Stimulated activated CD4-positive, alpha-beta T cell treated with anti-CD3 and anti-CD28 coated beads, Interleukin-15, amount 100 ng/mL, for 1 hour (primary cell): Measurements from ENCODE around the gene MYO1A.
"Not testable (repeated sequence)": the region's sequence is repeated elsewhere in the genome, so short reads cannot be mapped to it uniquely, and the experiment has no call there.

Source experiments
- DNase-seq, 2 donors: peaks; one replicate each; pipeline ENCODE4 v3.0.0-alpha.2; 2020; ENCODE audit warnings: low read depth in 1 of 2, low spot score in 1 of 2

Gene MYO1A

DNA sequence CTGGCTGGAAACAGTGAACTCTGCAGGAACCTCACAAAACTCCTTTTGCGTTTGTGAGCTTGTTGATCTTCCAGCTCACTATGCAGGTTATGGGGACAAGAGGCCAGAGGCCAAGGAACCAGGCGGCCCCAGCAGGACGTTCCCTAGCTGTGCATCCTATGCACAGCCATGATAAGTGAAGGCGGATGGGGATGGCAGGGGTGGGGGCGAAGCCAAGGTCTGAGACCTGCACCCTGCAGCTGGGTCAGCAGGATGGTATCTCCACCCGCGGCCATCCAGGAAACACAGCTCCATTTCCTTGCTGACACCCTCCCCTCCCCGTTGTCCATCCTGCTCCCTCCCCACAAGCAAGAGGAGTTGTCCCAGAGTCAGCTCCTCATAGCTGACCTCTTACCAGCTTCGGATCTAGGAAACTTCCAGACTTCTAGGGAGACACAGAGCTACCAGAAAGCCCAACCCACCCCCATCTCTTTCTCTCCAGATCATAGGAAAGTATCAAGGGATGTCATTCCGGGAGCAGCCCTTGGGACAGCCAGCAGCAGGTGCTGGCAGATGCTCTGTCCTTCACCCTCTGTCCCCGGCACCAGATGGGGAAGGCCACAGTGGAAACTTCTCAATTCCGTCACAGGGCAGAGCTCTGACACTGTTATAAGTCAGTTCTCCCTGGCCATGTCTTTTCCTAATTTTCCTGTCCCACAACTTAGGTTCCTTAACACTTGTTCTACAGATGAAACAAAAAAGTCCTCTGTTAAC, 53.0 kb downstream of the MYO1A start:
- no peak for DNase-seq

DNA sequence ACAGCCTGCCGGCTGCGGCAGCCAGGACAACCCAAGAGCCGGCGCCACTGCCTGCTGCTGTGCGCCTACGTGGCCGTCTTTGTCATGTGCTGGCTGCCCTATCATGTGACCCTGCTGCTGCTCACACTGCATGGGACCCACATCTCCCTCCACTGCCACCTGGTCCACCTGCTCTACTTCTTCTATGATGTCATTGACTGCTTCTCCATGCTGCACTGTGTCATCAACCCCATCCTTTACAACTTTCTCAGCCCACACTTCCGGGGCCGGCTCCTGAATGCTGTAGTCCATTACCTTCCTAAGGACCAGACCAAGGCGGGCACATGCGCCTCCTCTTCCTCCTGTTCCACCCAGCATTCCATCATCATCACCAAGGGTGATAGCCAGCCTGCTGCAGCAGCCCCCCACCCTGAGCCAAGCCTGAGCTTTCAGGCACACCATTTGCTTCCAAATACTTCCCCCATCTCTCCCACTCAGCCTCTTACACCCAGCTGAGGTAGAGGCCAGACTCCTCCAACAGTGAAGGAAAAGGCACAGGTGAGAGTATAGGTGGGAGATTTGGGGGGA, 53.9 kb downstream of the MYO1A start:
- no peak for DNase-seq

DNA sequence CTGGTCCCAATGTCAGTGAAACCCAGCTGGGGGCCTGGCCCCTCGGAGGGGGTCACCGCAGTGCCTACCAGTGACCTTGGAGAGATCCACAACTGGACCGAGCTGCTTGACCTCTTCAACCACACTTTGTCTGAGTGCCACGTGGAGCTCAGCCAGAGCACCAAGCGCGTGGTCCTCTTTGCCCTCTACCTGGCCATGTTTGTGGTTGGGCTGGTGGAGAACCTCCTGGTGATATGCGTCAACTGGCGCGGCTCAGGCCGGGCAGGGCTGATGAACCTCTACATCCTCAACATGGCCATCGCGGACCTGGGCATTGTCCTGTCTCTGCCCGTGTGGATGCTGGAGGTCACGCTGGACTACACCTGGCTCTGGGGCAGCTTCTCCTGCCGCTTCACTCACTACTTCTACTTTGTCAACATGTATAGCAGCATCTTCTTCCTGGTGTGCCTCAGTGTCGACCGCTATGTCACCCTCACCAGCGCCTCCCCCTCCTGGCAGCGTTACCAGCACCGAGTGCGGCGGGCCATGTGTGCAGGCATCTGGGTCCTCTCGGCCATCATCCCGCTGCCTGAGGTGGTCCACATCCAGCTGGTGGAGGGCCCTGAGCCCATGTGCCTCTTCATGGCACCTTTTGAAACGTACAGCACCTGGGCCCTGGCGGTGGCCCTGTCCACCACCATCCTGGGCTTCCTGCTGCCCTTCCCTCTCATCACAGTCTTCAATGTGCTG, 54.6 kb downstream of the MYO1A start:
- DNase-seq, result no peak

DNA sequence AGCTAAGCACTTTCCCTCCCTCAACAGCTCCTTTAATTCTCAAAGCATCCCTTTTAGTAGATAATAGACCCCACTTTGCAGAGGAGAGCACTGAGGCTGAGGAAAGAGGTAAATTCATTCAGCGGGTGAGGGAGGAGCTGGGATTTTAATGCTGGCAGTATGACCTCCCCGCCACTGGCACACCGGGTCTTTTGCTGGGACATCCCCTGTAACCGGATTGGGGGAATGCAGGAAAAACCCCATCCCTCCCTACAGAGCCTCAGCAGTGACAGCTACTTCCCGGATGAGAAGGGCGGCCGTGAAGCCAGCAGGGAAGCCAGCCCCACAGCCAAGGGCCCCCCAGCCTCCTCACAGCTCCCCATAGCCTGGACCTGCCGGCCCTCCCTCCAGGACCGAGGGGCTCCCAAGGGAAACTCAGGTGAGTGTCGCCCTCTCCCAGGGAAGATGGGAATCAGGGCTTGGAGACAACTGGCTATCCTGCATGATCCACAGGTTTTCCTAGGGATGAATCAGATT, 55.6 kb downstream of the MYO1A start:
- no peak for DNase-seq

DNA sequence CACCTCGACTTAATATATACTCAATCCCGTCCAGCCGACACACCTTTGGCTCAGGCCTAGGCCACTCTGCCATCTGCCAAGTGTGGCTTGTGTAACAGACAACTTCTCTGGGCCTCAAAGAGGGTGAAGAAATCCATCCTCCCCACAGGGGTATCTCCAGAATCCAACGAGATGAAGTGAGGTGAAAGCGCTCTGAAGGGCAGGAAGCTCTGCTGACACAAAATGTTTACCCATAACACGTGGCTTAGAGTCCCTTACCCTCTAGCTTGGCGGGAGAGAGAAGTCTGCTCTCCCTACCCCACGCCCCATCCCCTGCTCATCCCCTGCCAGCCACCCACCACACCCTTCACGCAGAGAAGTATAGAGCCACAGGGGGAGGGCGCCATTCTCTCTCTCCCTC, 56.6 kb downstream of the MYO1A start:
- no peak for DNase-seq

DNA sequence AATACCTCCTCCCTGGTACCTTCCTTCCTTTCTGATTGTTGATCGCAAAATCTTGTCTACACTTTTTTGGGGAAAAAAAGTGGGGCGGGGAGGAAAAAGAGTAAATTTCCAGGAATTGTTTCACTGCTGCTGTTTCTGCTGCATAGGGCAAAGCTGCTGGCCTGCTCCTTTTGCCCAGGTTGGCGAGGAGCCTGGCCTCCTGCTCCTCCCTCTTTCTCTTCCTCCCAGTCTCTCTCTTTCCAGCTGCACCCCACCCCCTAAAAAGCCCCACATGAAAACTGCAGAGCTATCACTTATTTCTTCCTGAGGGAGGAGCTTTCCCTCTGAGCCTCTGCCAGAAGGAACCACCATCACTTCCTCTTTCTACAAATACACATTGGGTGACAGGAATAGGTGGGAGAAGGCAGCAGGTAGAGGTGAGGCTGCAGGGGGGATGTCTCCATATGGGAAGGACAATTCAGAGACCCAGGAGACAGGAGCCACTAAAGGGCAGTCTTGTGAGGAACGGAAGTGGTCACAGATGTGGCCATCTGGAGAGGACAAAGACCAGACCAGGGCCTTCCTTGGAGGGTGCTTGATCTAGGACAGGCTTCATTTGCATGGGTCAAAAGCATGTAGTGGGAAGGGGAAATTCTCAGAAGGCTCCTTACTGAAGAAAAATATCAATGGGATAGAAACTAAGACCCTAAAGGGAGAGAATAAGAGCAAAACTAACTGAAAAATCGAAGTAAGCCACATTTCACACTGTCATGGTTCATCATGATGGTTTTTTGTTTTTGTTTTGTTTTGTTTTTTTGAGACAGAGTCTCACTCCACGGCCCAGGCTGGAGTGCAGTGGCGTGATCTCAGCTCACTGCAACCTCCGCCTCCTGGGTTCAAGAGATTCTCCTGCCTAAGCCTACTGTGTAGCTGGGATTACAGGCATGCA, 58.3 kb downstream of the MYO1A start:
- DNase-seq, result no peak

DNA sequence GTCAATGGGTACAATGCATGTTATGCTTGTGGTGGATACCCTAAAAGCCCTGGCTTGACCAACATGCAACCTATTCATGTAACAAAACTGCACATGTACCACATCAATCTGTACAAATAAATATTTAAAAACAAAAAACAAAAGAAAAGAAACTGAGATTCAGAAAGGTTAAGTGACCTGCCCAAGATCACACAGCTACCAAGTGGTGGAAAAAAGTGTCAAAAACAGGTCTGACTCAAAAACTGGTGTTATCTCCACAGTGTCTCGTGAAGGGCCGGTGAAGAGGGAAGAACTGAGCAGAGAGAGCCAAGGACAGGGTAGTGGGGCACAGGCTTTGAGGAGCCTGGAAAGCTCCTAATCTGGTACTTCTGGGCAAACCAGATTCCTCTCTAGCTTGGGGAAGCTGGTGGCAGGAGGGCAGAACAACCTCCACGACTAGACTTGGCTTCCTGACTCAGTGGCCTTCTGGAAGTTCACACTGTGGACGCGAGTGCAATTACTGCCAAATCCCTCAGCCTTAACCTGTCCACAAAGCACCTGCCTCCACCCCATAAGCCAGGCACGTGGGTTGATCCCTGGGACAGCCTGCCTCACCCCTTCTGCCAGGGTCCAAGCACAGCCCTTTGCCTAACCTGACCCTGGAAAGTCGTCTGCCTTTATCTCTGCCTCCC, 59.1 kb downstream of the MYO1A start:
- DNase-seq, result no peak

DNA sequence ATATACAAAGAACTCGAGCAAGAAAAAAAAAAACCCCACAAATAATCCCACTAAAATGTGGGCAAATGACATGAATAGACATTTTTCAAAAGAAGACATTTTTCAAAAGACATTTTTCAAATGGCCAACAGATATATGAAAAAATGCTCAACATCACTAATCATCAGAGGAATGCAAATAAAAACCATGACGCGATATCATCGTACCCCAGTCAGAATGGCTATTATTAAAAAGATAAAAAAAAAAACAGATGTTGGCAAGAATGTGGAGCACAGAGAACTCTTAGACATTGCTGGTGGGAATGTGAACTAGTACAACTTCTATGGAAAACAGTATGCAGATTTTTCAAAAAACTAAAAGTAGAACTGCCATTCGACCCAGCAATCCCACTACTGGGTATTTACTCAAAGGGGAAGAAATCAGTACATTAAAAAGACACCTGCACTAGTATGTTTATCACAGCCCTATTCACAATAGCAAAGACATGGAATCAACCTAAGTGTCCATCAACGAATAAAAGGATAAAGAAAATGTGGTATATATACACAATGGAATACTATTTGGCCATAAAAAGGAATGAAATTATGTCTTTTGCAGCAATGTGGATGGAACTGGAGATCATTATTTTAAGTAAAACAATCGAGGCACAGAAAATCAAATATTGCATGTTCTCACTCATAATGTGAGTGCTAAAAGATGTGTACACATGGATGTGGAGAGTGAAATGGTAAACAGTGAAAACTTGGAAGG, 59.9 kb downstream of the MYO1A start:
- no peak for DNase-seq

DNA sequence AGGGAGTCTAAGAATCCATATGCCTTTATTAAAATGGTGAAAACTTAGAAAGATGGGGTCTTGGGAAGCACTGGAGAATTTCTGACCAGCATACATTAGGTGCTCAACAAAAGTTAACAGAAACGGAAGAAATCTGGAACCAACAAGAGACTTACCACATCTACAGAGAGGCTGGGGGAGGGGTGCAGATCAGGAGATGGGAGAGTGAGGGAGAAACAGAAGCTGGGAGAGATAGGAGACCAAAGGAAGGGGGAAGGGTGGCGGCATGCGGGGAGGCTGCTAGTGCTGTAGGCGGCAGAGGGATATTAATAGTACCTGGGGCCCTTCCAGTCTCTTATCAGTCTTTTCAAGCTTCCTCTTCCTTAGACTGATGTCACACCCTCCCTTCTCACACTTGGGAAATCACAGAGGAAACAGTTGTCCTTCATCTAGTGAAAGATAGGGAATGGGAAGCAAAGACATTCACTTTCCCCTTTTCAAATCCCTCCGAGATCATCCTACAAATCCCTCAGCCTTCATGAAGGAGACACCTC, 61.7 kb downstream of the MYO1A start:
- no peak for DNase-seq

DNA sequence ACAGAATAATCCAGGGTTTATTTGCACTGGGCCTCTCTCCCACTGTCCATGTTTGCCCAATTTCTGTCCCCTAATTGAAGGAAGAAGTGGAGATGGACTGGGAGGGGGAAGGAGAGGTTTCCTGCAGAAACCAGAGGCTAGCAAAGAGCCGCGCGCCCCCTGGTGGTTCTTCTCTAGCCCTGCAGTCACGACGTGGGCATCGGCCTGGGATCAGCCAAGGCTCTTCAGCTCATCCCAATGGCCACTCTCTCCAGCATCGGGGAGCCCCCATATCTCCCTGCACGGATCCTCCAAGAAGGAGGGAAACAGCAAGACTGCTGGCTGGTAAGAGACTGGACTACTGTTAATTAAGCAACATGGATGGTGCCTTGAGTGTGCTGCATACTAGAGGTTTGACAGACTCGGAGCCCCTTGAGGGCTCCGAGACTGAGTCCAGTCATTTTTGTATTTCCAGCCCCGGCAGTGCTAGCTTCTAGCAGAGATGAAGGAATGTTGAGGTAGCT, 62.3 kb downstream of the MYO1A start:
- peak; percentile 46 to 66 for DNase-seq

DNA sequence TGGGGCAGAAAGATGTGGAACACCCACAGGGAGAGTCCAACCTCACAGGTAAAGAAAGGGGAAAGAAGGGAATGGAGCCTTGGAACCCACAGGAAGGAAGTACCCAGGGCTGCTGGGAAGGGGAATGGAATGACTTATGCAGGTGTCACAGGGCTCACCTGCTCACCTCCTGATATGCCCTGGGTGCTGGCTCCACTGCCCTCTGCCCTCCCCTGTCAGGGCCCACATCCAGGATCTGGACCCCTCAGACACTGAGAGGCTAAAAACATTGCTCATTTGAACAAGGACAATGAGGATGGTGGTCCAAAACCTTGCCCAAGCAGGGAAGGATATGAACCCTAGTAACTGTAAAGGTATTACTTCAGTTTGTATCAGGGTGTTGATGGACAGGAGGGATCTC, 62.9 kb downstream of the MYO1A start:
- no peak for DNase-seq

DNA sequence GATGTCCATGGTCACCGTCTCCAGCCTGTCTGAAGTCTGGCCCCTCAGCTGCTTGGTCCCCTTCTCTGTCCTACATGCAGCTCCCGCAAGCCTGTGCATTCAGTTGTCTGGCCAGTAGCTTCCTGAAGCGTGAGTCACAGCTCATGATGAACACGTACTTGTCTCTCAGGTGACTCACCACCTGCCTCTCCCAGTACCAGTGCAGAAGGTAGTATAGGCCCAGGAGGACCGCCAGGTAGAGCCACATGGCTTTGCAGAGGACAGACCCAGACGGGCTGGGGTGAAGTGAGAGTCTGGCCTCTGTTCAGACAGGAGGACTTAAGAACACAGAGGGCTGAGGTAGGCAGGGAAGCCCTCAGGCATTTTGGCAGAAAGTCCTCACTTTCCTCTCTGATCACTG, 64.2 kb downstream of the MYO1A start:
- not testable (repeated sequence) for DNase-seq

DNA sequence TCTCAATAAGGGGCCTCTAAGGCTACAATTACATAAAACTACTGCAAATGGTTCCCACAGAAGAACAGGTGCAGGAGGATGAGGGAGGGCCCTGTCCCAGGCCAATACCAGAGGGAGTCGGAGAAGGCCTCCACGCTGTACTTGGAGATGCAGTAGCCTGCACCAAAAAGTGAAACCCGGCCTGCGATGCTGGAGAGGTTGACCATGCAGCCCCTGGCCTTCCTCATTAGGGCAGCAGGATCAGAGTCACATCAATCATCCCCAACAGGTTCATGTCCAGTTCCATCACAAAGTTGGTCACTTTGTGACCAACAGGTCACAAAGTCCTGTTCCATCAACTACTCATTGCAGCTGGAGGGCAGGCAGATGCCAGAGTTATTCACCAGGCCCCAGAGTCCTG, 66.5 kb downstream of the MYO1A start:
- no peak for DNase-seq

DNA sequence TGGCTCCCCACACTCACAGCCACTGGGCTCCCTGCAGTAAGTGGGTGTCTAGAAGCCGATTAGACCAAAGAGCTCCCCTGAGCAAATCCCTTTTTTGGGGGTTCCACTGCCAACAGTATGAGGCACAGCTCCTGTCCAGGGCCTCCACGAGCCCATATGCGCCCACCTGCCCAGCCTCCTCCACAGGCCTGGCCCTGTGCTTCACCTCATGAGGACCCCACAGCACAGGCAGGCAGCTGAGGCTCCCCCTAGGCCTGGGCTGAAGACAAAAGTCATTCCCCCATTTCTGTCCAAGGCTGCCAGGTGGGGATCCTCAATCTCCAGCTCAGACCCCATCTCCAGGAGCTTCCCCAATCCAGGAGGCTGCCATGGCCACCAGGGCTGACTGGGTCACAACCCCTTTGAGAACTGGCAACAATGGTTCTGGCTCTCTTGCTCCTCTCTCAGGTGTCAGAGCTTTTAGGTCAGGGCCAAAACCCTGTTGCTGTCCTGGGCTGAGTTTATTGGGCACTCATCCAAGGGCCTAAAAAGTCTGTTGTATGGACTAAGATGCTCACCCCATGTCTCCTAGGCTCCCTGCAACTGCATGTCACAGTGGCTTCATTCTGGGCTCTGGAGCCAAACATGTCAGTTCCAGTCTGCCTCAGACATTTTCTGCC, 67.2 kb downstream of the MYO1A start:
- DNase-seq, result not testable (repeated sequence)

DNA sequence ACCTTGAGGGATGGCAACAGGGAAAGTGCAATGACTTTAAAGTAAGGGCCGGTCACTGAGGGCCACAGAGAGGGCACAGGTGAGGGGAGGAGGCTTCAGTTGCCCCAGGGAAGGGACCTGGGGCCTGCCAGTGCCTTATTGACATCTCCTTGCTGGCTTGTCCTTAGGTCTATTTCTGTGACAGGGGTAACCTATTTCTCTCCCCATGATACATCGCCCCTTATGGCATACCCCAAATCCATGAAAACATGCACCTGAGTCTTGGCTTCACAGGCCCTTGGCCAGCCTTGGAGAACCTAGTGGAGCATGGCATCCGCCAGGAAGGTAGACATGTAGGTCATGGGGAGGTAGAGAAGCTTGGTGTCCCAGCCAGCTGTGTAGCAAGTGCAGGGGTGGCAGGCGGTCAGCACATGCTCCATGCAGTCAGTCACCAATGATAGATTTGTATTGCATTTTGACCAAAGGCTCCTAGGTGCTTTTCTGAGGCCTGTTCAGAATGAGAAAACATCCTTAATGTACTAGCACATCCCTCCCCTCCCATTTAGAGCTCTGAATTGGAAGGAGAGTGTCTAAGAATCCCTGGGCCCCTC, 68.9 kb downstream of the MYO1A start:
- DNase-seq, result no peak

DNA sequence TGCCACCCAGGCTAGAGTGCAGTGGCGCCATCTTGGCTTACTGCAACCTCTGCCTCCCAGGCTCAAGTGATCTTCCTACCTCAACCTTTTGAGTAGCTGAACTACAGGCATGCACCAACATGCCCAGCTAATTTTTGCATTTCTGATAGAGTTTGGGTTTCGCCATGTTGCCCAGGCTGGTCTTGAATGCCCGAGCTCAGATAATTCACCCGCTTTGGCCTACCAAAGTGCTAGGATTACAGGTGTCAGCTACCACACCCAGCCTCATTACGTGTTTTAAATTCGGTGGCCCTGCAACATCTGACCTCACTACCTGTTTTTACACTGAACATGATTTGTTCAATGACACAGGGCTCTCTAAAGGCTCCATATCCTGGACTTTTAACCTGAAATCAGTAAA, 69.7 kb downstream of the MYO1A start:
- no peak for DNase-seq

DNA sequence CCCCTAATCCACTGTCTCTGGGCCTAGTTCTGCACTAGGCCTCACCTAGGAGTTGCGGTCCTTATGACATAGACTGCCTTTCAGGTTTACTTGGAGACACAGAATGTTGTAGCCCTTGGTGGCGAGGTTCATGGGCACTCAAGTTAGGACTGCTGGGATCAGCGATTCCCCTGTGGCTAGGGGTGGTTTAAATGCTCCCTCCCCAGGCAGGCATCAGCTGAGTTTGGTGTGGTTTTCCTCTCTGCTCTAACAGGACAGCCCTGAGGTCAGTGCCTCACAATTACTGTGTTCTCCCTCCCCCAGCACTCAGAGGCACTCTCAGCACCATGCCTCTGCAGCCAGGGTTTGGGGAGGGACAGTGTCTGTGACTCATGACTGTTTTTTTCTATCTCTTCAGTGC, 70.3 kb downstream of the MYO1A start:
- DNase-seq, result no peak
